ENCODE data around the gene SPG7. TPM values are rescaled to one million over a fixed set of nuclear protein-coding genes. Genes with fewer than 3 reads are reported as not detected.

SPG7 gene
- total RNA-seq, 1 donor from 2014 or later, result 96.1 TPM

DNA sequence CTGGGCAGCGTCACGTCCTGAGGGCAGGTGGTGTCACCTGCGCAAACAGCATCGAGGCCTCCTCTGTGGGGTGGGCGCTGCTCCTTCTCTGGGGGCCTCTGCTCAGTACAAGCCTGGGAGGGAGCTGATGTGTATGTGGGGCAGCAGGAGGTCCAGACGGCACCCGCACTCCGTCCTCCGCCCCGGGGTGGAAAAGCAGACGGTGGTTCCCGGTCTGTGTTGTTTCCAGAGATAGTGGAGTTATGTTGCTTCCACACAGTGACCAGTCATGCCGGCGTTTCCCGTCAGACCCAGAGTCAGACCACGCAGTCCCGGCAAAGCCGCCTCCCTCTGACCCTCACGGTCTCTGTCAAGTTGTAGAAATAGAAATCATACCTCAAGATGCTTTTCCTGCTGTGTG, 38.6 kb downstream of the SPG7 start:
- FAIRE-seq (no peak), DNase-seq (ENCODE audit: low read depth) (no peak)
- no peak overlapping the region for H3K9ac ChIP-seq (ENCODE audit: low read length)
- peaks cover 4% of the 10 kb centered on the region for H3K79me2 ChIP-seq (ENCODE audit: insufficient read depth, low read length)
- Mint-ChIP-seq H3K4me1 (ENCODE audit: low read depth, unreplicated experiment) (no peaks in the 10 kb centered on the region), H3K27ac (ENCODE audit: unreplicated experiment) (no peak overlapping the region), H3K36me3 (ENCODE audit: low read depth, unreplicated experiment) (peaks cover 15% of the 10 kb centered on the region), H3K9me3 (ENCODE audit: unreplicated experiment) (no peaks in the 10 kb centered on the region), H3K4me3 (ENCODE audit: unreplicated experiment) (no peak overlapping the region), H3K27me3 (ENCODE audit: low read depth, unreplicated experiment) (no peaks in the 10 kb centered on the region)
- H2AFZ ChIP-seq (ENCODE audit: low read depth, low read length), result no peak overlapping the region
- H3K4me3 ChIP-seq (ENCODE audit: insufficient read depth, low read depth, low read length), result no peak overlapping the region
- H3K27ac ChIP-seq (ENCODE audit: low read depth, low read length), result no peak overlapping the region
- TF ChIP-seq, protein P1, sequence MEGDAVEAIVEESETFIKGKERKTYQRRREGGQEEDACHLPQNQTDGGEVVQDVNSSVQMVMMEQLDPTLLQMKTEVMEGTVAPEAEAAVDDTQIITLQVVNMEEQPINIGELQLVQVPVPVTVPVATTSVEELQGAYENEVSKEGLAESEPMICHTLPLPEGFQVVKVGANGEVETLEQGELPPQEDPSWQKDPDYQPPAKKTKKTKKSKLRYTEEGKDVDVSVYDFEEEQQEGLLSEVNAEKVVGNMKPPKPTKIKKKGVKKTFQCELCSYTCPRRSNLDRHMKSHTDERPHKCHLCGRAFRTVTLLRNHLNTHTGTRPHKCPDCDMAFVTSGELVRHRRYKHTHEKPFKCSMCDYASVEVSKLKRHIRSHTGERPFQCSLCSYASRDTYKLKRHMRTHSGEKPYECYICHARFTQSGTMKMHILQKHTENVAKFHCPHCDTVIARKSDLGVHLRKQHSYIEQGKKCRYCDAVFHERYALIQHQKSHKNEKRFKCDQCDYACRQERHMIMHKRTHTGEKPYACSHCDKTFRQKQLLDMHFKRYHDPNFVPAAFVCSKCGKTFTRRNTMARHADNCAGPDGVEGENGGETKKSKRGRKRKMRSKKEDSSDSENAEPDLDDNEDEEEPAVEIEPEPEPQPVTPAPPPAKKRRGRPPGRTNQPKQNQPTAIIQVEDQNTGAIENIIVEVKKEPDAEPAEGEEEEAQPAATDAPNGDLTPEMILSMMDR (IDR thresholded peaks at IDR 0.05; ENCODE audit: insufficient read depth, low read depth, low read length), result no peak
- no peak for TF ChIP-seq EZH2 (IDR thresholded peaks at IDR 0.05; ENCODE audit: insufficient read depth, low read length)
- H3K4me1 ChIP-seq (ENCODE audit: insufficient read depth, low read length), result no peaks in the 10 kb centered on the region
- peaks cover 21% of the 10 kb centered on the region for H3K36me3 ChIP-seq (ENCODE audit: insufficient read depth, low read length)
- no peaks in the 10 kb centered on the region for H3K9me3 ChIP-seq (ENCODE audit: insufficient read depth, low read depth, low read length)
- no peak overlapping the region for H3K4me2 ChIP-seq (ENCODE audit: low read length)
- H3K27me3 ChIP-seq (ENCODE audit: insufficient read depth, low read length), result no peaks in the 10 kb centered on the region
- H4K20me1 ChIP-seq (ENCODE audit: insufficient read depth, low read length), result peaks cover 19% of the 10 kb centered on the region

DNA sequence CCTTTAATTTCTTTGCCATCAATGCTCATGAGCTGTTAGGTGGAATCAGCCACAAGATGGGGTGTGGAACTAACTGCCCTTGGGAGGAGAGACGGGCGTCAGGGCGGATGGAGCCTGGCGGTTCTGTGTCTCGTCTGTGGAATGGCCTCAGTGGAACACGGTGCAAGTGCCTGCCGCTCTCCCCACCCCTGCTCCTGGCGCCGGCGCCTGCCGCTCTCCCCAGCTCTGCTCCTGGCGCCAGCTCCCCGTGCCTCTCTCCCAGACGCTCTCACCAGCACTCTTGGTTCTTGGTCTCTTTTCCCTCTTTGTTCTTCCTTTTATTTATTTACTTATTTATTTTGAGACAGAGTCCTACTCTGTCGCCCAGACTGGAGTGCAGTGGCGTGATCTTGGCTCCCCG, 39.1 kb downstream of the SPG7 start:
- Histone ChIP-seq H3K79me2 (ENCODE audit: insufficient read depth, low read length) (peaks cover 2% of the 10 kb centered on the region), H3K9ac (ENCODE audit: low read length) (no peak overlapping the region), H3K4me1 (ENCODE audit: insufficient read depth, low read length) (no peaks in the 10 kb centered on the region), H3K27ac (ENCODE audit: low read depth, low read length) (no peak overlapping the region), H3K27me3 (ENCODE audit: insufficient read depth, low read length) (no peaks in the 10 kb centered on the region), H4K20me1 (ENCODE audit: insufficient read depth, low read length) (peaks cover 14% of the 10 kb centered on the region), H3K36me3 (ENCODE audit: insufficient read depth, low read length) (peaks cover 22% of the 10 kb centered on the region), H3K9me3 (ENCODE audit: insufficient read depth, low read depth, low read length) (no peaks in the 10 kb centered on the region), H3K4me2 (ENCODE audit: low read length) (no peak overlapping the region), H2AFZ (ENCODE audit: low read depth, low read length) (no peak overlapping the region), H3K4me3 (ENCODE audit: insufficient read depth, low read depth, low read length) (no peak overlapping the region)
- Mint-ChIP-seq H3K9me3 (ENCODE audit: unreplicated experiment) (no peaks in the 10 kb centered on the region), H3K36me3 (ENCODE audit: low read depth, unreplicated experiment) (peaks cover 18% of the 10 kb centered on the region), H3K27ac (ENCODE audit: unreplicated experiment) (no peak overlapping the region), H3K27me3 (ENCODE audit: low read depth, unreplicated experiment) (no peaks in the 10 kb centered on the region), H3K4me3 (ENCODE audit: unreplicated experiment) (no peak overlapping the region), H3K4me1 (ENCODE audit: low read depth, unreplicated experiment) (no peaks in the 10 kb centered on the region)
- no peak for DNase-seq (ENCODE audit: low read depth)
- FAIRE-seq, result no peak
- no peak for TF ChIP-seq EZH2 (IDR thresholded peaks at IDR 0.05; ENCODE audit: insufficient read depth, low read length)
- TF ChIP-seq, protein P1 (IDR thresholded peaks at IDR 0.05; ENCODE audit: insufficient read depth, low read depth, low read length), result no peak

DNA sequence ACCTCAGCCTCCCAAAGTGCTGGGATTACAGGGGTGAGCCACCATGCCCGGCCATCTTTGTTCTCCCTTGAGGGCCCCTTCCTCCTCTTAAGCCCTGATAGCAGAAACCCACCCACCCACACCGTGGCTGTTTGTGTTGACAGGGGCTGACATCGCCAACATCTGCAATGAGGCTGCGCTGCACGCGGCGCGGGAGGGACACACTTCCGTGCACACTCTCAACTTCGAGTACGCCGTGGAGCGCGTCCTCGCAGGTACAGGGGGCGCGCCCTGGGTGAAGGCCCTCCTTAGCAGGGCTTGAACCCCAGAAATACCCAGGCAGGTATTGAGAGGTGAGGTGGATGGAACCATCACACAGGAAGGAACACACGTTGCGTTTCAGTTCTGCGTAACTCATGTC, 39.7 kb downstream of the SPG7 start:
- H3K27me3 ChIP-seq (ENCODE audit: insufficient read depth, low read length), result no peaks in the 10 kb centered on the region

More for the DNA sequence above, 39.7 kb downstream of the SPG7 start:
- Histone ChIP-seq H4K20me1 (ENCODE audit: insufficient read depth, low read length) (peaks cover 10% of the 10 kb centered on the region), H3K4me3 (ENCODE audit: insufficient read depth, low read depth, low read length) (no peak overlapping the region), H2AFZ (ENCODE audit: low read depth, low read length) (no peak overlapping the region), H3K9me3 (ENCODE audit: insufficient read depth, low read depth, low read length) (no peaks in the 10 kb centered on the region), H3K79me2 (ENCODE audit: insufficient read depth, low read length) (no peaks in the 10 kb centered on the region), H3K4me2 (ENCODE audit: low read length) (no peak overlapping the region), H3K4me1 (ENCODE audit: insufficient read depth, low read length) (no peaks in the 10 kb centered on the region), H3K27ac (ENCODE audit: low read depth, low read length) (no peak overlapping the region), H3K9ac (ENCODE audit: low read length) (no peak overlapping the region), H3K36me3 (ENCODE audit: insufficient read depth, low read length) (peaks cover 27% of the 10 kb centered on the region)
- H3K27ac Mint-ChIP-seq (ENCODE audit: unreplicated experiment), result no peak overlapping the region
- DNase-seq (ENCODE audit: low read depth), result no peak
- TF ChIP-seq, protein P1 (IDR thresholded peaks at IDR 0.05; ENCODE audit: insufficient read depth, low read depth, low read length), result no peak
- TF ChIP-seq EZH2 (IDR thresholded peaks at IDR 0.05; ENCODE audit: insufficient read depth, low read length), result no peak
- no peaks in the 10 kb centered on the region for H3K27me3 Mint-ChIP-seq (ENCODE audit: low read depth, unreplicated experiment)
- peaks cover 19% of the 10 kb centered on the region for H3K36me3 Mint-ChIP-seq (ENCODE audit: low read depth, unreplicated experiment)
- no peaks in the 10 kb centered on the region for H3K4me1 Mint-ChIP-seq (ENCODE audit: low read depth, unreplicated experiment)
- H3K4me3 Mint-ChIP-seq (ENCODE audit: unreplicated experiment), result no peak overlapping the region
- no peaks in the 10 kb centered on the region for H3K9me3 Mint-ChIP-seq (ENCODE audit: unreplicated experiment)
- FAIRE-seq, result no peak

All from astrocyte (in vitro differentiated cells and primary cell).